Measurements from ENCODE around the gene BICC1. TPM values are rescaled to one million over a fixed set of nuclear protein-coding genes. Genes with fewer than 3 reads are reported as not detected.

The BICC1 gene
- total RNA-seq, 1 donor from 2014 or later, result 2.4 TPM

DNA sequence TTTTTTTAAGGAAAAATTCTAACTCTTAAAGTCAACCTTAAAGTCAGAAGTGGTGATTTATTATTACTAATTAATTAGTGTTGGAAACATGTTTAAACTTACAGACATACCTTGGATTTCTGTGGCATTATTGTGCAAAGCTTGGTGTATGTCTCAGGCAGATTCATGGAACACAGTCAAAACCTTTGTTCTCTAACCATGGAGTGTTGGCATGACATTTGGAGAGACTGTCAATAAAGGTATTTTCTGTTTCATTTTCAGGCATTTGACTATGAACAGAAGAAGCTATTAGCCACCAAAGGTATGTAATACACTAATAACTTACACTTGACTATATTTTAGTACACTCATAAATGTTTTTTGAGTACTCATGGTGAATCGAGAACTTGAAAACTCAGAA lies 293.7 kb downstream of the BICC1 start:
- no peaks in the 10 kb centered on the region for H3K36me3 Mint-ChIP-seq (ENCODE audit: low read depth)

DNA sequence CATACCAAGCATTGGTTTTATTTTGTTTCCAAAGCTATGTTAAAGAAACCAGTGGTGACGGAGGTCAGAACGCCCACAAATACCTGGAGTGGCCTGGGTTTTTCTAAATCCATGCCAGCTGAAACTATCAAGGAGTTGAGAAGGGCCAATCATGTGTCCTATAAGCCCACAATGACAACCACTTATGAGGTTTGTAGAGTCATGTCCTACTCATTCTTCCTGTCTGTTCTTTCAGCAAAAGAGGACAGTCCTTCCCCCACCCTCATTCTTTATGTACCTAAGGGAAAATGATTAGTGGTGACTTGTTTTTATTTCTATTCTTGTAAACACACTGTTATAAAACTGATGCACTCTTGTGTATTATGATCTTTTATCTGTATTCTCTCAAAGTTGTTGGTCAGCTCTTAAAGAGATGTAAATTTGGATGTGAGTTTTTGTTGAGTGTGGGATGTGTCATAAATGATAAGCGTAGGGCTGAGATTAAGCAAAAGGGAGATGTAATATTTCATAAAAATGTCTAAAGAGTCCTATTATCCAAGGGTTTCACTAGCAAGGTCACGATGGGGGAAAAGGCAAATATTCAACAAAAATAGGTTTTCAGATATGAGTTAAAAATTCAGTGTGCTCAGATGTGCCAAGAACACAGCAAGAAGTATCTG lies 294.4 kb downstream of the BICC1 start:
- H3K9me3 Mint-ChIP-seq, result peaks cover 2% of the 10 kb centered on the region
- no peak overlapping the region for H3K4me3 Mint-ChIP-seq
- no peaks in the 10 kb centered on the region for H3K27me3 Mint-ChIP-seq (ENCODE audit: low read depth)
- TF ChIP-seq, protein P1, sequence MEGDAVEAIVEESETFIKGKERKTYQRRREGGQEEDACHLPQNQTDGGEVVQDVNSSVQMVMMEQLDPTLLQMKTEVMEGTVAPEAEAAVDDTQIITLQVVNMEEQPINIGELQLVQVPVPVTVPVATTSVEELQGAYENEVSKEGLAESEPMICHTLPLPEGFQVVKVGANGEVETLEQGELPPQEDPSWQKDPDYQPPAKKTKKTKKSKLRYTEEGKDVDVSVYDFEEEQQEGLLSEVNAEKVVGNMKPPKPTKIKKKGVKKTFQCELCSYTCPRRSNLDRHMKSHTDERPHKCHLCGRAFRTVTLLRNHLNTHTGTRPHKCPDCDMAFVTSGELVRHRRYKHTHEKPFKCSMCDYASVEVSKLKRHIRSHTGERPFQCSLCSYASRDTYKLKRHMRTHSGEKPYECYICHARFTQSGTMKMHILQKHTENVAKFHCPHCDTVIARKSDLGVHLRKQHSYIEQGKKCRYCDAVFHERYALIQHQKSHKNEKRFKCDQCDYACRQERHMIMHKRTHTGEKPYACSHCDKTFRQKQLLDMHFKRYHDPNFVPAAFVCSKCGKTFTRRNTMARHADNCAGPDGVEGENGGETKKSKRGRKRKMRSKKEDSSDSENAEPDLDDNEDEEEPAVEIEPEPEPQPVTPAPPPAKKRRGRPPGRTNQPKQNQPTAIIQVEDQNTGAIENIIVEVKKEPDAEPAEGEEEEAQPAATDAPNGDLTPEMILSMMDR (conservative IDR thresholded peaks at IDR 0.05), result no peak
- H3K4me1 Mint-ChIP-seq, result peaks cover 5% of the 10 kb centered on the region
- no peak overlapping the region for H3K27ac Mint-ChIP-seq (ENCODE audit: unreplicated experiment)
- DNase-seq (ENCODE audit: low read depth, low spot score), result no peak
- H3K36me3 Mint-ChIP-seq (ENCODE audit: low read depth), result no peaks in the 10 kb centered on the region

More for the DNA sequence above, 293.7 kb downstream of the BICC1 start:
- peaks cover 12% of the 10 kb centered on the region for H3K4me1 Mint-ChIP-seq
- TF ChIP-seq, protein P1 (conservative IDR thresholded peaks at IDR 0.05), result no peak
- H3K27ac Mint-ChIP-seq (ENCODE audit: unreplicated experiment), result no peak overlapping the region
- H3K9me3 Mint-ChIP-seq, result peaks cover 2% of the 10 kb centered on the region
- H3K4me3 Mint-ChIP-seq, result no peak overlapping the region
- no peaks in the 10 kb centered on the region for H3K27me3 Mint-ChIP-seq (ENCODE audit: low read depth)
- no peak for DNase-seq (ENCODE audit: low read depth, low spot score)

DNA sequence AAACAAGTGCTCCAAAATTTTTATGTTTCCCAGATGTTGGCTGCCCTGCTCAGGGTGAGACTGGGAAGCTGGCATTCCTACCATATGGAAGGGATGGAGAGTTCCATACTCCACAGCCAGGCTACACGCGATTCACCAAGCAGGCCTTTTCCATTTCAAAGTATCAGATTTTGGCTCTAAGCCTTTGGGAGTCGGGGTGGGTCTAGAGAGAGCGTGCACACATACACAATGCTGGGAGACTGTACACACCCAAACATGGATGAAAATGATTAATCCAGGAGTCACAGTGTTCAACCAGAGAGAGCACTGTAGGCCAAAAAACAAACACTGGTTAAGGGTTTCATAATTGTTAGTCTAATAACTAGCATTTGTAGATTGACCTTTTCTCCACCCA lies 295.0 kb downstream of the BICC1 start:
- no peak overlapping the region for H3K27ac Mint-ChIP-seq (ENCODE audit: unreplicated experiment)
- H3K27me3 Mint-ChIP-seq (ENCODE audit: low read depth), result no peaks in the 10 kb centered on the region
- no peak for DNase-seq (ENCODE audit: low read depth, low spot score)
- H3K4me3 Mint-ChIP-seq, result no peak overlapping the region
- H3K4me1 Mint-ChIP-seq, result no peaks in the 10 kb centered on the region
- TF ChIP-seq, protein P1 (conservative IDR thresholded peaks at IDR 0.05), result no peak
- H3K36me3 Mint-ChIP-seq (ENCODE audit: low read depth), result no peaks in the 10 kb centered on the region
- H3K9me3 Mint-ChIP-seq, result peaks cover 2% of the 10 kb centered on the region

DNA sequence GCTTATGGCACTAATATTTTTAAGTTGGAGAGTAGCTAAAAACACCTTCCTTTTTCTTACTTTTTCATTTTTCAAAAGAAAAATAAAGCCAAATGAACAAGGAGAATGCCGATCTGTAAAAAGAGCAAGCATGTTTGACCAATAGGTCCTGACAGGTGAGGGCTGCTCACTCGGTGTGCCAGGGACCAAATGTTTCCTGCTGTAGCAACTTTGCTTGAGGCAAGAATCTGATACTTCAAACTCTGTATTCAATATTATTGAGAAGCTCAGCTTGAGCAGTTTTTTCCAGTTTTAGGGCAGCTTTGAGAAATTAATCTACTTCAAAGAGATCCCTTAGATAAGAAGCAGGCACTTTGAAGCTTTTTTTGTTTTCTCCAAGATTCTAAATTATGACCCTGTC lies 298.1 kb downstream of the BICC1 start:
- Mint-ChIP-seq H3K27me3 (ENCODE audit: low read depth) (no peaks in the 10 kb centered on the region), H3K4me1 (no peaks in the 10 kb centered on the region), H3K27ac (ENCODE audit: unreplicated experiment) (no peak overlapping the region), H3K36me3 (ENCODE audit: low read depth) (no peaks in the 10 kb centered on the region), H3K9me3 (peaks cover 2% of the 10 kb centered on the region), H3K4me3 (no peak overlapping the region)
- TF ChIP-seq, protein P1 (conservative IDR thresholded peaks at IDR 0.05), result no peak
- no peak for DNase-seq (ENCODE audit: low read depth, low spot score)

DNA sequence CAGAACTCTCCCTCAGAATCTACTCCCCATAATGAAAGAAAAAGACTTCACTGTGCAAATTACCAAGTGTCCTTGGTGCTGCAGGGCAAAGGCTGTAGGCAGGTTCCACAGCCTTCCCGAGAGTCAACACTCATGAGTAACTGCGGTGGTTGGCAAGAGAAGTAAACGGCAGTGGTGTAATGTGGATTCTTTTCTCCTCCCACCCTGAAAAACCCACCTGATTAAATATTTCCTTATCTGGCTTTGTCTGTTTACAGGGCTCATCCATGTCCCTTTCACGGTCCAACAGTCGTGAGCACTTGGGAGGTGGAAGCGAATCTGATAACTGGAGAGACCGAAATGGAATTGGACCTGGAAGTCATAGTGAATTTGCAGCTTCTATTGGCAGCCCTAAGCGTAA lies 300.9 kb downstream of the BICC1 start:
- Mint-ChIP-seq H3K36me3 (ENCODE audit: low read depth) (no peaks in the 10 kb centered on the region), H3K4me3 (no peak overlapping the region), H3K4me1 (peaks cover 22% of the 10 kb centered on the region), H3K27ac (ENCODE audit: unreplicated experiment) (no peak overlapping the region), H3K9me3 (no peaks in the 10 kb centered on the region), H3K27me3 (ENCODE audit: low read depth) (no peaks in the 10 kb centered on the region)
- DNase-seq (ENCODE audit: low read depth, low spot score), result no peak
- TF ChIP-seq, protein P1 (conservative IDR thresholded peaks at IDR 0.05), result no peak

Measured in neural crest cell (in vitro differentiated cells).